ENCODE data around the gene ALG8. TPM values are rescaled to one million over a fixed set of nuclear protein-coding genes. Genes with fewer than 3 reads are reported as not detected.
"Not testable (repeated sequence)": the region's sequence is repeated elsewhere in the genome, so short reads cannot be mapped to it uniquely, and the experiment has no call there.

Gene ALG8
- total RNA-seq, 1 donor from 2014 or later: 31.5 TPM

GRCh38 chr11:78094250-78094649 is 45.2 kb downstream of the ALG8 start:
- no peak for TF ChIP-seq CTCF (IDR thresholded peaks at IDR 0.05; ENCODE audit: insufficient read depth, low read length, poor library complexity, severe bottlenecking)
- no peak for DNase-seq (ENCODE audit: low read depth)
- H3K4me3 ChIP-seq (ENCODE audit: low read depth, low read length): no peak overlapping the region
- H3K27me3 ChIP-seq (ENCODE audit: control insufficient read depth, insufficient read depth, low read length): no peaks in the 10 kb centered on the region
- H3K36me3 ChIP-seq (ENCODE audit: control insufficient read depth, insufficient read depth, low read length): peaks cover 1% of the 10 kb centered on the region

DNA sequence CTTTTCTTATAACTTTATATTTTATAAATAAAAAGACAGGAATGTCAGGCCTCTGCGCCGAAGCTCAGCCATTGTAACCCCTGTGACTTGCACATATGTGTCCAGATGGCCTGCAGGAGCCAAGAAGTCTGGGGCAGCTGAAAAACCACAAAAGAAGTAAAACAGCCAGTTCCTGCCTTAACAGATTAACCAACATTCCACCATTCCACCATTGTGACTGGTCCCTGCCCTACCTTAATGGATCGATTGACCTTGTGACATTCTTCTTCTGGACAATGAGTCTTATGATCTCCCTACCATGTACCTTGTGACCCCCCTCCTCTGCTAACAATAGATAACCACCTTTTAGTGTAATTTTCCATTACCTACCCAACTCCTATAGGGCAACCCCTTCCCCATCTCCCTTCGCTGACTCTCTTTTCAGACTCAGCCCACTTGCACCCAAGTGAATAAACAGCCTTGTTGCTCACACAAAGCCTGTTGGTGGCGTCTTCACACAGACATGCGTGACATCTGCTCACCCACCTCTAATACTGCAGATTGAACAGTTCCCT is 52.8 kb downstream of the ALG8 start:
- DNase-seq (ENCODE audit: low read depth); H3K36me3 ChIP-seq (ENCODE audit: control insufficient read depth, insufficient read depth, low read length); H3K27me3 ChIP-seq (ENCODE audit: control insufficient read depth, insufficient read depth, low read length); H3K4me3 ChIP-seq (ENCODE audit: low read depth, low read length): not testable (repeated sequence)

DNA sequence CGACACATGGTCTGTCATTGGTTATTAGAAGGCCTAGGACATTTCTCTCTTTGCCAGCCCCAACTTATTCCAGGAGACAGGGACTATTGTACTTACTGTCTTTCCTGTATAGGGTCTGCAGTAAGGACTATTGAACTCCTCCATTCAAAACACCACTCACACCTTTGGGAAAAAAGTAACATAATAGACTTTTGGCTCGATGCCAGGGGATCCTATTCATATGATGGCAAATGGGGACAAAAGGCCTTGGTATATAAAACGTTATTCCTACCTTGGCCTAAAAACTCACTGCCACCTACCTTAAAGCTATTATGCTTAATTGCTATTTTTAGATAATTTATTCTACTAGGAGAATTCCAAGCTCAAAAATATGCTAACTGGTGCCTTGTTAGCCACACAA is 53.5 kb downstream of the ALG8 start:
- DNase-seq (ENCODE audit: low read depth): no peak
- no peak for TF ChIP-seq CTCF (IDR thresholded peaks at IDR 0.05; ENCODE audit: insufficient read depth, low read length, poor library complexity, severe bottlenecking)
- Histone ChIP-seq H3K27me3 (ENCODE audit: control insufficient read depth, insufficient read depth, low read length) (no peaks in the 10 kb centered on the region), H3K36me3 (ENCODE audit: control insufficient read depth, insufficient read depth, low read length) (no peaks in the 10 kb centered on the region), H3K4me3 (ENCODE audit: low read depth, low read length) (no peak overlapping the region)

- H3K27me3 ChIP-seq (ENCODE audit: control insufficient read depth, insufficient read depth, low read length); H3K4me3 ChIP-seq (ENCODE audit: low read depth, low read length); H3K36me3 ChIP-seq (ENCODE audit: control insufficient read depth, insufficient read depth, low read length); DNase-seq (ENCODE audit: low read depth): not testable (repeated sequence)
Measured at GRCh38 chr11:78084506-78084905, 54.9 kb downstream of the ALG8 start.

- TF ChIP-seq CTCF (IDR thresholded peaks at IDR 0.05; ENCODE audit: insufficient read depth, low read length, poor library complexity, severe bottlenecking): no peak
- no peak for DNase-seq (ENCODE audit: low read depth)
- no peaks in the 10 kb centered on the region for H3K36me3 ChIP-seq (ENCODE audit: control insufficient read depth, insufficient read depth, low read length)
Measured at GRCh38 chr11:78083021-78083420, 56.4 kb downstream of the ALG8 start.

GRCh38 chr11:78082146-78082545 is 57.3 kb downstream of the ALG8 start:
- TF ChIP-seq CTCF (IDR thresholded peaks at IDR 0.05; ENCODE audit: insufficient read depth, low read length, poor library complexity, severe bottlenecking): no peak

More at GRCh38 chr11:78083021-78083420, 56.4 kb downstream of the ALG8 start:
- H3K27me3 ChIP-seq (ENCODE audit: control insufficient read depth, insufficient read depth, low read length): no peaks in the 10 kb centered on the region
- no peak overlapping the region for H3K4me3 ChIP-seq (ENCODE audit: low read depth, low read length)

DNA sequence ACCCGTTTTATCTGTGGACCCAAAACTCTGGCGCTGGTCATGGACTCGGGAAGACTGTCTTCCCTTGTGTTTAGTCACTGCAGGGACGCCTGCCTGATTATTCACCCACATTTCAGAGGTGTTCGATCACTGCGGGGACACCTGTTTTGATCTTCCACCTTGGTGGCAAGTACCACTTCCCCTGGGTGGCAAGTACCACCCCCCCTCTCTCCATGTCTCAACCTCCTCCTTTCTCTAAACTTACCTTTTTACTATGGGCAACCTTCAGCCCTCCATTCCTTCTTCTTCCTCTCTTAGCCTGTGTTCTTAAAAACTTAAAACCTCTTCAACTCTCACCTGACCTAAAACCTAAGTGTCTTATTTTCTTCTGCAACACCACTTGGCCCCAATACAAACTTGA is 57.8 kb downstream of the ALG8 start:
- TF ChIP-seq CTCF (IDR thresholded peaks at IDR 0.05; ENCODE audit: insufficient read depth, low read length, poor library complexity, severe bottlenecking): no peak
- Histone ChIP-seq H3K4me3 (ENCODE audit: low read depth, low read length) (no peak overlapping the region), H3K27me3 (ENCODE audit: control insufficient read depth, insufficient read depth, low read length) (no peaks in the 10 kb centered on the region), H3K36me3 (ENCODE audit: control insufficient read depth, insufficient read depth, low read length) (no peaks in the 10 kb centered on the region)
- no peak for DNase-seq (ENCODE audit: low read depth)

More at GRCh38 chr11:78082146-78082545, 57.3 kb downstream of the ALG8 start:
- Histone ChIP-seq H3K4me3 (ENCODE audit: low read depth, low read length) (no peak overlapping the region), H3K27me3 (ENCODE audit: control insufficient read depth, insufficient read depth, low read length) (no peaks in the 10 kb centered on the region), H3K36me3 (ENCODE audit: control insufficient read depth, insufficient read depth, low read length) (no peaks in the 10 kb centered on the region)
- DNase-seq (ENCODE audit: low read depth): no peak

All from kidney epithelial cell (primary cell).